ENCODE measurements around the gene ANKRD33. TPM values are rescaled to one million over a fixed set of nuclear protein-coding genes. Genes with fewer than 3 reads are reported as not detected.

ANKRD33 gene
- total RNA-seq, 1 experiment from 2014 or later = 0.81 TPM

GRCh38 chr12:51847643-51848325 is 40.1 kb upstream of the ANKRD33 start:
- Histone ChIP-seq H3K56ac (ENCODE audit: insufficient read length, low read depth, low read length) (no peak overlapping the region), H3K27ac (ENCODE audit: insufficient read length, low read depth, low read length) (no peak overlapping the region), H4K20me1 (ENCODE audit: control insufficient read depth, insufficient read depth, insufficient read length) (no peaks in the 10 kb centered on the region), H3K4ac (ENCODE audit: low read depth, low read length) (no peak overlapping the region), H3K4me2 (ENCODE audit: insufficient read depth, insufficient read length, low read length) (peak overlapping the region; percentile 77), H2BK20ac (ENCODE audit: low read depth, low read length, poor library complexity, severe bottlenecking) (no peak overlapping the region), H3K79me2 (ENCODE audit: insufficient read depth, low read length) (no peaks in the 10 kb centered on the region), H2BK12ac (ENCODE audit: insufficient read length, low read depth, low read length) (no peak overlapping the region), H3K9me3 (ENCODE audit: control insufficient read depth, low read depth, low read length) (no peaks in the 10 kb centered on the region), H3T11ph (ENCODE audit: low read length) (no peak overlapping the region), H3K23me2 (ENCODE audit: insufficient read length, low read depth, low read length, poor library complexity, severe bottlenecking) (peaks cover 20% of the 10 kb centered on the region), H2AFZ (ENCODE audit: low read length) (no peak overlapping the region), H3K79me1 (ENCODE audit: insufficient read depth, low read depth, low read length, poor library complexity, severe bottlenecking) (no peaks in the 10 kb centered on the region), H4K8ac (replicated peaks; ENCODE audit: insufficient read length, low read depth, low read length) (no peak overlapping the region), H2BK15ac (ENCODE audit: low read depth, low read length) (no peak overlapping the region), H3K23ac (ENCODE audit: insufficient read length, low read depth, low read length) (no peak overlapping the region), H3K4me1 (ENCODE audit: insufficient read depth, low read length) (no peaks in the 10 kb centered on the region; the same call in 1 of the 2 replicates), H4K5ac (ENCODE audit: insufficient read length, low read depth, low read length) (no peak overlapping the region), H2BK120ac (ENCODE audit: low read depth, low read length, poor library complexity, severe bottlenecking) (no peak overlapping the region), H2BK5ac (ENCODE audit: insufficient read length, low read length) (no peak overlapping the region), H4K91ac (ENCODE audit: insufficient read length, low read depth, low read length) (no peak overlapping the region), H3K18ac (ENCODE audit: insufficient read length, low read depth, low read length) (no peak overlapping the region), H3K9ac (ENCODE audit: extremely low read depth, insufficient read length, low read length) (no peak overlapping the region), H3K27me3 (ENCODE audit: insufficient read depth, low read length) (peaks cover 20% of the 10 kb centered on the region; the same call in 1 of the 2 replicates), H2AK5ac (ENCODE audit: insufficient read length, low read length) (no peak overlapping the region), H3K14ac (ENCODE audit: insufficient read depth, low read length) (no peak overlapping the region)
- H3K4me1 Mint-ChIP-seq = peaks cover 44 to 62% of the 10 kb centered on the region in 2 experiments
- no peak for TF ChIP-seq CTCF (conservative IDR thresholded peaks at IDR 0.05)
- H3K27ac Mint-ChIP-seq = no peak overlapping the region
- DNase-seq = peak; percentile 76
- H3K27me3 Mint-ChIP-seq (ENCODE audit: low read depth) = peaks cover 62% of the 10 kb centered on the region
- WGBS (ENCODE audit: extremely low coverage, insufficient read length, low lambda C conversion rate) = no CpG with 5 or more reads among the region's 40 CpGs
- H3K4me3 Mint-ChIP-seq = peak overlapping the region; percentile 73 to 87
- peaks cover 0 to 14% (median 9%) of the 10 kb centered on the region in 3 experiments; a peak in 4 of 7 replicates for H3K36me3 Mint-ChIP-seq (ENCODE audit: insufficient read depth in 1 of 3, low read depth in 3 of 3)
- H3K9me3 Mint-ChIP-seq = no peaks in the 10 kb centered on the region

All from H9 (cell line).